Measurements from ENCODE around the gene EEF1AKMT1.

Gene EEF1AKMT1

GRCh38 chr13:20812890-20813289 is 39.1 kb upstream of the EEF1AKMT1 start:
- ATAC-seq, result no peak
- TF ChIP-seq PATZ1 (CRISPR knock-in tag; IDR thresholded peaks at IDR 0.05; ENCODE audit: borderline replicate concordance) (no peak), ZNF8 (CRISPR knock-in tag; IDR thresholded peaks at IDR 0.05) (no peak), ZC3H10 (CRISPR knock-in tag; IDR thresholded peaks at IDR 0.05) (no peak), CSRNP3 (CRISPR knock-in tag; IDR thresholded peaks at IDR 0.05) (no peak)

- TF ChIP-seq TCF4 (CRISPR knock-in tag; IDR thresholded peaks at IDR 0.05; ENCODE audit: borderline replicate concordance), result no peak
- no peak for TF ChIP-seq TSHZ2 (CRISPR knock-in tag; IDR thresholded peaks at IDR 0.05)
- TF ChIP-seq ZNF565 (CRISPR knock-in tag; conservative IDR thresholded peaks at IDR 0.05; ENCODE audit: low read depth), result no peak
- TF ChIP-seq CREB5 (CRISPR knock-in tag; IDR thresholded peaks at IDR 0.05; ENCODE audit: low read depth), result no peak
- no peak for TF ChIP-seq CSDC2 (CRISPR knock-in tag; IDR thresholded peaks at IDR 0.05)
- ATAC-seq, result no peak
Measured at GRCh38 chr13:20810808-20811207, 37.0 kb upstream of the EEF1AKMT1 start.

GRCh38 chr13:20808874-20809273 is 35.1 kb upstream of the EEF1AKMT1 start:
- TF ChIP-seq ZNF70 (CRISPR knock-in tag; IDR thresholded peaks at IDR 0.05) (no peak), CSRNP3 (CRISPR knock-in tag; IDR thresholded peaks at IDR 0.05) (no peak), ISL1 (CRISPR knock-in tag; IDR thresholded peaks at IDR 0.05) (no peak), BACH2 (CRISPR knock-in tag; IDR thresholded peaks at IDR 0.05; ENCODE audit: borderline replicate concordance) (no peak), ARNTL (CRISPR knock-in tag; IDR thresholded peaks at IDR 0.05; ENCODE audit: borderline replicate concordance, low read depth) (no peak), SNAI2 (CRISPR knock-in tag; IDR thresholded peaks at IDR 0.05) (no peak), ZFP30 (CRISPR knock-in tag; IDR thresholded peaks at IDR 0.05) (no peak), CSDC2 (CRISPR knock-in tag; IDR thresholded peaks at IDR 0.05) (no peak), ZC3H10 (CRISPR knock-in tag; IDR thresholded peaks at IDR 0.05) (no peak), ZNF565 (CRISPR knock-in tag; conservative IDR thresholded peaks at IDR 0.05; ENCODE audit: low read depth) (no peak), PATZ1 (CRISPR knock-in tag; IDR thresholded peaks at IDR 0.05; ENCODE audit: borderline replicate concordance) (no peak), ZNF8 (CRISPR knock-in tag; IDR thresholded peaks at IDR 0.05) (no peak), PPARA (CRISPR knock-in tag; IDR thresholded peaks at IDR 0.05; ENCODE audit: borderline replicate concordance) (no peak), OSR1 (CRISPR knock-in tag; IDR thresholded peaks at IDR 0.05) (no peak)
- no peak for ATAC-seq

All from SK-N-SH treated with all-trans-retinoic acid at 6 μM for 48 hours (cell line).